GM18909 (cell line): ENCODE measurements around the gene HRH1.
"Not testable (repeated sequence)": the region's sequence is repeated elsewhere in the genome, so short reads cannot be mapped to it uniquely, and the experiment has no call there.

Experiments
- ATAC-seq: cut with Tn5 transposase; IDR thresholded peaks from one replicate; pipeline ENCODE4 v1.9.1; 2021; ENCODE audit warnings: mild to moderate bottlenecking; ENCODE audit not compliant: unreplicated experiment, poor library complexity

Gene HRH1

DNA sequence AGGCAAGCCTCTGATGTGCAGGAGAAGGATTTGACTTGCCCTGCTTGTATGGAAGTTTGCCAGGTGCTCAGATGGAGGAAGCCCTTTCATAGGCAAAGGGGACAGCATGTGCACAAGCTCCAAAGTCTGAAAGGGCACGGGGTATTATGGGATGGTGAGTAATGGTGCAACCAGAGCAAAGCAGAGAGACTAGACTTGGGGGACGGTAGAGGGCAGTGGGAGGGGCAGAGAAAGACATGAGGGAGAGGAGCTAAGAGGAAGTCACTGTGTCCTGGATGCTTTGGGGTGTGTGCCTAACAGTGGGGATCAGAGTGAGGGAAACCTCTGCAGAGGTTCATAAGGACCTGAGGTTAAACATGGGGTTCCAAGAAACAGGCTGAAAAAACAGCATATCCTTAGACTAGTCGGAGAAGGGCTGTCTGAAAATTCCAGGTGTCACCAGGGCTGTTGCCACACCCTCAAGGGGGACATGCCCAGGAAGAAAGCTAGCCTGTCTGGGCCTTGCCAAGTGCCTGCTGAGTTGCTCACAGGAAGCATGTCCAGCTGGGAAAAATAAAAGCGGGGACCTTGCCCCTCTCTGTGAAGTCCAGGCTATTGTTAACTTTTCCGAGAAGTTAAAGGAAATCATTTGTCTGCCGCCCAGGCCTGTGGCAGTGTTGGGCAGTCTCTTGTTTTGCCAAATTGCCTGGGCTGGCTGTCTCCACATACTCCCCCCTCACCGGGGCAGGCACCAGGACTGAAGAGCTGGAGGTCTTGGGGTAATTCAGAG is 47.1 kb downstream of the HRH1 start:
- no peak for ATAC-seq

DNA sequence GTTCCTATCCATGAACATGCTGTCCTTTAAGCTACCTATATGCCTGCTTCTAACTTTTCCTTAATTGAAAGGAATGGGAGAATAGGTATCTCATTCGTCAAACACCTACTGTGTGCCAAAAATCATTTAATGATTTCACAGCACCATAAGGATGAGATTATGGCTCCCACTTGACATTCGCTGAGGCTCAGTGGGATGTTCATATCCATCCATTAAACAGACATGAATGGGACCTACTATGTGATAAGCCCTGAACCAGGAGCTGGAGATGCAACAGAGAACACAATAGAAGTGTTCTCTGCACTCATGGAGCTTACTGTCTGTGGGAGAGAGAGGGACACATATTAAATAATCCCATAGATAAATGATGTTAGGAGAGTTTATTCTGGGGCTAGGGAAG is 49.7 kb downstream of the HRH1 start:
- ATAC-seq = no peak

DNA sequence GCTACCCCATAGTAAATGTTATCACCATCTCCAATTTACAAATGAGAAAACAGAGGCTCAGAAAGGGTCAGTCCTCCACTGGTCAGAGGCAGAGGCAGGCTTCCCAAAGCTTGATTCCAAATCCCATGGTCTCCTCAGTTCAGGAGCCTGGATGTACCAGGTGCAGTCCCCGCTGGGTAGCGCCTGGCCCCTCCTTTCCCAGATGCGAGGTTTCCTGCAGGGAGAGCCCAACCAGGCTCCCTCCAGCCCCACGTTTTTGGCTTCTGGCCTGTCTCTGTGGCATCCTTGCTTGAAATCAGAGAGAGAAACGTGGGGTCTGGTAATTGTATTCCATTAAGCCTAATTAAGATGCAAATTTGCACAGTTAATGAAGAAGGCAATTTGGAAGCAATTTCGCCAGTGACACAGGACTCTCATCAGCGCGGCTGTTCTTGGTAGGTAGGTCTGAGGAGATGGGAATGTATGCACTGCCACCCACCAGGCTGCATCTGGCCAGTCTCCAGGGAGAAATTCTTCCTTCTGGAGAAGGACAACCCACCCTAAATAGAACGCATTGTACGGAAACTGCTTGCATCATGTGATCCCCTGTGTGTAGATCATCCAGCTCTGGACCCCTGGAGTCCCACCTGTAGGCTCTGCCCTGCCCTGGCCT is 50.5 kb downstream of the HRH1 start:
- no peak for ATAC-seq

DNA sequence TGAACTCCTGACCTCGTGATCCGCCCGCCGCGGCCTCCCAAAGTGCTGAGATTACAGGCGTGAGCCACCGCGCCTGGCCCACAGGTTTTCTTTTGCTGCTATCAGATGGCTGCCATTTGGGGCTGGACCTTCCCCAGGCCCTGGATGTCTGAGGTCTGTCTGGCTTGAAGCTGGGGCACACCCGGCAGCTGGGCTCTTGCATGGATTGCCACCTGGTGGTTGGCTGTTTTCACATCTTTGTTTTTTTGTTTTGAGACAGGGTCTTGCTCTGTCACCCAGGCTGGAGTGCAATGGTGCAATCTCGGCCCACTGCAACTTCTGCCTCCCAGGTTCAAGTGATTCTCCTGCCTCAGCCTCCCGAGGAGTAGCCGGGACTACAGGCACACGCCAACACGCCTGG is 51.6 kb downstream of the HRH1 start:
- ATAC-seq = not testable (repeated sequence)

DNA sequence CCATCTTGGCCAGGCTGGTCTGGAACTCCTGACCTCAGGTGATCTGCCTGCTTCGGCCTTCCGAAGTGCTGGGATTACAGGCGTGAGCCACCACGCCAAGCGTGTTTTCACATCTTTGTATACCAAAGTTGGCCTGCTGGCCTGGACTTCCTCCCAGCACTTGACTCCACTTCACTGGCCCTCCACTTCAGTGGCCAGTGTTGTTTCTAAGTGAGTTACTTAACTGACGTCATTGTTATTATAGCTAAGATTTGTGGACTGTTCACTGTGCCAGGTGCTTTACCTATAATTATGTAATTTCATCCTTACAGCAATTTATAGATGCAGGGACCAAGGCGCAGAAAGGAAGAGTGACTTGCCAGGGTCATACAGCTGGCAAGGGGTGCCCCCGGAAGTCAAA is 52.0 kb downstream of the HRH1 start:
- ATAC-seq = no peak

DNA sequence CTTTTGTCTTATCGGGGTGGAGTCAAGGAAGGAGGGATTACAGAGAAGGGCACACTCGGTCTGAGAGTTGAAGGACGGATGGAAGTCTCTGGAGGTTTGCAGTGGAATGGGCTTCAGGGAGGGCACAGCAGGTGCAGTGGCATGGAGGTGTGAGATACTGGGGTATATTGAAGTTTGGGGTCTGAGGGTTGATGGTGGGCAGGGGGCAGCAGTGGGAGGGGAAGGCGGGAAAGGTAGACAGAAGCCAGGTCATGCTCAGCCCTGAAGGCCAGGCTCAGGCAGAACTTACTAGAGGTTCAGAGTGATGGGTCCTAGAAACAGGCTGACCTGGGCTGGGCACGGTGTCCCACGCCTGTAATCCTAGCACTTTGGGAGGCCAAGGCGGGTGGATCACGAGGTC is 52.7 kb downstream of the HRH1 start:
- no peak for ATAC-seq

DNA sequence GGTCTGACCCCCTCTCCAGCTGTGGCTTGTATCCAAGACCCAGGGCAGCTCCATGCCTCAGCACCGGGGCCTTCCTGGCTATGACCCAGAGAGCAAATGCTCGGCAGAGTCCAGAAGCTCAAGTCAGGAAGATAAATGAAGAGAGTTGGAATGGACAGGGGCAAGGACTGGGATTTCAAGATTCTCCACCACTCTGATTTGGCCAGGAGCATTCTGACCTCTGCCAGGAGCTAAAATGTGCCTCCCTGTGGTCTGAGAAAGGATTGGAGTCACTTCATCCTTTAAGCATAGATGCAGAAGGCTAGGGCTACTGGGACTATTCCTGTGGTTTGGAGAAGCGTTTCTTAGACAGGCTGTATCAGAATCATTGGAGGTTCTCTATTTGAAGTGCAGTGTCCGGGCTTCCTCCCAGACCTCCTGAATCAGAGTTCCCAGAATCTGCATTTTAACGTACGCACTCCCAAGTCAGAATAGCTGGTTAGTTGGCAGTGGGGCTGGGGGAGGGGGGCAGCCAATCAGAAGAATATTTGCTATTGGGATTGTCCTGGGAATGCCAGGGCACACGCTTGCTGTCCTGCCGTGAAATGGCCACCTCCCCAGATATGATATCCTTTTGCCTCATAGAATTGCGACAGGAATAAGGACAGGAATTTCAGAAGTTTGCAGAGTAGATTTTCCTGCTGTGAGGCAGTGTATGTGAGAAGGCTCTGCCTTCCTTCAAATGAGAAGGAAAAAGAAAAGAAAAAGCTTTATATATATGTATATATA is 57.4 kb downstream of the HRH1 start:
- no peak for ATAC-seq

DNA sequence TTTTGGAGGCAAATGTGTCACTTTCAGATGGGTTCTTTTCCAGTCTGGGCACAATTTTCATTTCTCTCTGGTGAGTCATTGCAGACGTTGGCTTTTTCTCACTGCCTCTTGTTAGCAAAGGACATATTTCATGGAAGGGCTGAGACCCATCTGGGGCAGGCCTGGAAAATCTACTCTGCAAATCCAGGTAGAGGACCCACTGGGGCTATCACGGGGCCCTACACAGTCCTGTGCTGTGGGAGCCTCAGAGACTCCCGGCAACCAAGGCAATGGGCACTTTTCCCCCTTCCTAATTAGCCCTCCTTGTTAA is 58.0 kb downstream of the HRH1 start:
- ATAC-seq = no peak

DNA sequence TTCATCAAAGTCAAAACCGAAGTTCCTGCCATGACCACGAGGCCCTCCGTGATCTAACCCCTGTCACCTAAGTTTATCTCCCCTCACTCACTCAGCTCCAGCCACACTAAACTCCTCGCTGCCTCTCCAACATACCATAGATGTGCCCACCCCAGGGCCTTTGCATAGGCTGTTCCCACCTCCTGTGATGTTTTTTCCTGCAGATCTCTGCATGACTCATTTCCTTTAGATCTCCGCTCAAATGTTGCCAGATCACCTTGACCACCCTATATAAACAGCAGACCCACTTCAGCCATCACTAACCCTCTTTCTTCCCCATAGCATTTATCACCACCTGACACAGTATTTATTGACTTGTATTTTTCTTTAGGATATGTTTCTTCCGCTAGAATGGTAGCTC is 58.5 kb downstream of the HRH1 start:
- no peak for ATAC-seq

DNA sequence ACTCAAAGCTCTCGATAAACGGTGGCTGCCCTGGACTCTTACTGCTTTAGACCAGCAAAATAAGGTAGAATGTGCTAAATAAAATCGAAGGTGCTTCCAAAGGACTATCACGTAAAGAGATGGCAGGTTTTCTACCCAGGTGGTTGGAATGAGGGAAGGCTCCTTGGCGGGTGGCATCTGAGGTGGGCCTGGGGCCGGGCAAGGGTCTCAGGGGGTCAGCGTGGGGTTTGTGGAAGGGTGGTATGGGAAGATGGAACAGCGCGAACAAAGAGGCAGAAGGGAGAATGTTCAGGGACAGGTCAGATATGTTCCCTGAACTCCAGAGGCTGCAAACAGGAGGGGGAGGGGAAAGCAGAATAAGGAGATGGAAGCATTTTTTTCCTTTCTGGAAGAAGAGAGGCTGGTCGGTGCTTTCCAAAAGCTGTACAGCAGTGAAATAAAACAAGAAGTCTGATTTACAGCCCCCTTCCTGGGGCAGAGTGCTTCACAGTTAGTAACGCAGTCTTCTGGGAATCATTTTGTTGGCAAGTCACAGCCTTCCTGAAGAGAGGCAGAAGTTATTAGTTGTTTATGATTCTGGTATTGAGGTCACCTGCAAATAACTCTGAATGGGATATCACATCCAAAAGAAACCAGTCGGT is 59.6 kb downstream of the HRH1 start:
- ATAC-seq = no peak

DNA sequence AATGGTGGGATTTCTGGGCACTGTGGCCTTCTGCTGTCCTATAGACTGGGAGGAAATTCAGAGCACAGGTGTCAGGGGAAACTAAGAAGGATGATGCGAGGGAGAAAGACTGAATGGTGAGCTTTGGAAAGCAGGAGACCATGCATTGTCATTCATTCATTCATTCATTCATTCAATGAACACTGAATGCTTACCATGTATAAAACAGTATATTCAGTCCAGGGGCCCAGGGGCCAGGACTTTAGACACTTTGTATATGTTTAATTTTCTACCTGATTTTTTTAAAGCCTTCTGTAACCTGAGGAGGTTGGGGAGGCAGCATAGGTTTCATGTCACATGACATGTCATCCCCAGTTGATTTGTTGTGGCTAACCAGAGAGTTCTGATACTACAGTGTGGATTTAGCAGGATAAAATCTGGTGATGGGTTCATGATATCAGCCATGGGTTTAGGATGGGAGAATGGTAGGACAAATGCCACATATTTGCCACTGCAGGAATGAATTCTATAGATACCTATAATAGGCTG is 60.2 kb downstream of the HRH1 start:
- no peak for ATAC-seq

DNA sequence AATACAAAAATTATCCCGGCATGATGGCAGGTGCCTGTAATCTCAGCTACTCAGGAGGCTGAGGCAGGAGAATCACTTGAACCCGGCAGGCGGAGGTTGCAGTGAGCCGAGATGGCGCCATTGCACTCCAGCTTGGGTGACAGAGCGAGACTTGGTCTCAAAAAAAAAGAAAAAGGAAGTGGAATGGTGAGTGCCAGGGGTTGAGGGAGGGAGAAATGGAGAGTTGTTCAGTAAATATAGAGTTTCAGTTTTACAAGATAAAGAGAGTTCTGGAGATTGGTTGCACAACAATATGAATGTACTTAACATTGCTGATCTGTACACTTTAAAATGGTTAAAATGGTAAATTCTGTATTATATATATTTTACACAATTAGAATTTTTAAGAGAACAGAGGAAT is 63.1 kb downstream of the HRH1 start:
- ATAC-seq = not testable (repeated sequence)

DNA sequence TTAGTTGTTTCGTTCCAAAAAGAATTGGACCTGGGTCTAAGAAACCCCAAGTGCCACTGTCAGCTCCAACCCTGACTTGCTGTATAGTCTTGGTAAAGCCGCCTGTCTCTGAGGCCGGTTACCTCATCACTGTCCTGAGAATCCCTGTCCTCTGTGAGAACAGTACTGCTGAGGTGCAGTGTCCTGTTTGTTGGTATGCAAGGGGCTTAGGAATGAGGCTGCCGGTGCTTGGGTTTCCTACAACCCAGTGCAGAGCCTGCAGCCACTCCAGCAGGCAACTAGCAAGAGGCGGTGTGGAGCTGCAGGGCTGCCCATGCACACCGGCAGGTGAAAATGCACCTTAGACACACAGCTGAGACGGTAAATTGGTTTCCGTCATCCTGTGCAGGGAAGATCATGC is 65.9 kb downstream of the HRH1 start:
- ATAC-seq = no peak

DNA sequence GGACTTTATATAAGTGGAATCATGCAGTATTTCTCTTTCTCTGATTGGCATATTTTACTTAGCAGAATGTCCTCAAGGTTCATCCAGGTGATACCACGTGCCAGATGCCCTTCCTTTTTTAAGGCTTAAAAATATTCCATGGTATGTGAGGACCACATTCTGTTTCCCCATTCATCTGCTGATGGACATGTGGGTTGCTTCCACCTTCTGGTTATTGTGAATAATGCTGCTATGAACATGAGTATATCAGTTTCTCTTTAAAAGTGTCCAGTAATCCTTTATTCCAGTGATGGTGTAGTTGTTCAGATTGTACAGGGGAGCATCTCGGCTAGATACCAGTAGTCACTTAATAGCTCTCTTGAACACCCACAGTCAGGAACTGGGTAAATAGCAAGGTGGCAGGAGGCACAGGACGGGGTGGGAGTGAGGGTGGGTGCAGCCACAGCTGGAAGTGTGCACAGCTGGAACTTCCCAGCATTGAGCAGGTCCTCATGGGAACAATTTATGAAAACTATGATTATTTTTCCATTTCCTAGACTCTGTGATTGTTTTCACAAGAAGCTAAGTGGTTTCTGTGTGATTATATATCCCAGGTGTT is 67.6 kb downstream of the HRH1 start:
- no peak for ATAC-seq

DNA sequence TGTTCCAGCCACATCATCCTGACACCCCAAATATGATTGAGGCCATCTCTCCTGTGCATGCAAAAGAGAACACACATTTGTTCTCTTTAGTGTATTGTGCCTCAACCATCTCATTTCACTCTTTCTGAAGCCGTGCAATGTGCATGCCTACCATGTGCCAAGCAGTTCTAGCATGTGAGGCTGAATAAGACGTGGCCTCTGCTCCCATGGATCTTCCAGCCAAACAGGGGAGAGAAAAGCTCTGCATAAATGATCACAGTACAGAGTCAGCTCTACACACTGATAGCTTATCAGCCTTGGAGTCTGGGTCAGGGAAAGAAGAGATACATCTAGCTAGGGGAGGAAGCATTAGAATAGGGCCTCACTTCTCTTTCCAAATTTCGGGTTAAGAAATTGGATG is 69.7 kb downstream of the HRH1 start:
- ATAC-seq = no peak

DNA sequence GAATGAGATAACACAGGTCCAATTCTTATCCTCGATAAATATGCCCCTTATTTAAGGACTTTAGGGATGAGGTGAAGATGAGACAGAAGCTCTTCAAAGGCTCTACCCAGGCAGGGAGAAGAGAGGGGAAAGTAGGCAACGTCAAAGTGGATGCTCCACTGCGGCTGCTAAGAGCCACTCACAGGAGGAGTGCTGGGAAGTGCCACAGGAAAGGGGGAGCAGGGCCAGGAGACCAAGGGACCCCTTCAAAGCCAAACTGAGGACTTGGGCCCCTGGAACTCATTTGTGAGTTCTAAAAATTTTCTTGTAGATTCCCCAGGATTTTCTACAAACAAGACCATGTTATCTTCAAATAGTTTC is 70.6 kb downstream of the HRH1 start:
- no peak for ATAC-seq

DNA sequence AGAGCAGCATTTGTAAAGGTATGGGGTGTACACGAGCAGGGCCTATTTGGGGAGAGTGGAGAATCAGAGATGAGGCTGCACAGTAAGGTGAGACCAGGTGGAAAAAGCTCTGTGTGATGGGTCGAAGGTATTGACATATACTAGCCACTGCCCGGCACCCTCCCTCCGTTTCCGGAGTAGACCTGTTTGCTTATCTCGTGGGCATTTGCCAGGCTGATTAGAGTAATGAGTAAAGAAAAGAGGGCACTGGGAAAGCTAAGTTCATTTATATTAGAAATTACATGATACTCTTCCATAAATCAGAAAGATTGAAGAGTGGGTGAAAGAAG is 71.7 kb downstream of the HRH1 start:
- no peak for ATAC-seq

DNA sequence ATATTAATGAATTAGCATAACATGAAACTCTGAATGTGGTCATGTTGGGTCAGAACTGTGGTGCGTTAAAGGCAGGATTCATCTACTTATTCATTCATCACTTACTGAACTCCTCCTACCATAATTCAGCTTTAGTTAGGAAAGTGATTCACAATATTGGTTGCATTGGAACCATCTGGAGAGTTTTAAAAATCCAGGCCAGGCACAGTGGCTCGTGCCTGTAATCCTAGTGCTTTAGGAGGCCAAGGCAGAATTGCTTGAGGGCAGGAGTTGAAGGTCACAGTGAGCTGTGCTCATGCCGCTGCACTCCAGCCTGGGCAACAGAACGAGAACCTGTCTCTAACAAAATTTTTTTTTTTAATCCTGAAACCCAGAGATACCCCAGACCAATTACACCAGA is 73.7 kb downstream of the HRH1 start:
- no peak for ATAC-seq

DNA sequence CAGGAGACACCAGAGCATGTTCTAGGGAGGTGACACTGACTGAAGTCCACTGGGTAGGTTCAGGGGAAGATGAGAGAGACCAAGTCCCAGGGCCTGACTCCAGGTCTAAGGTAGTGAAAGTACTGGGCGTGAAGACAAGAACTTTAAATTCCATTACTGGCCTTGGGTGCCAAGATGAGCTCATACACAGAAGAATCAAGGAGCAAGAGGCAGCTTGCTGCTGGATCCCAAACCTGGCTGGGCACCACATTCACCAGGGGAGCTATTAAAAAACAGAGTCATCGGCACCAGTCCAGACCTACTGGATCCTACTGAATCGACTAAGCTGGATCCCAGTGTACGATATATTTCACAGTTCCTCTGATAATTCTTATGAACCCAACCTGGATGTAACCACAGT is 75.8 kb downstream of the HRH1 start:
- ATAC-seq = no peak

DNA sequence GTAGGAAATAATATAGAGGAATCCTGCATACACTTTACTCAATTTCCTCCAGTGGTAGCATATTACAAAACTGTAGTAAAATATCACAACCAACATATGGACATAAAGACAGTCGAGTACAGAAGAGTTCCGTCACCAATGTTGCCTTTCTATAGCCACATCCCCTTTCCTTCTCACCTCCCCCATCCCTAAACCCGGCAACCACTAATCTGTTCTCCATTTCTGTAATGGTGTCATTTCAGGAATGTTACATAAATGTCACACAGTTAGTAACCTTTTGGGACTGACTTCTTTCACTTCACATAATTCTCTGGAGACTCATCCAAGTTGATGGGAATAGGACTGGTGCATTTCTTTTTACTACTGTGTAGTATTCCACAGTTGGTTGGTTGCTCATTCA is 76.5 kb downstream of the HRH1 start:
- ATAC-seq = no peak

DNA sequence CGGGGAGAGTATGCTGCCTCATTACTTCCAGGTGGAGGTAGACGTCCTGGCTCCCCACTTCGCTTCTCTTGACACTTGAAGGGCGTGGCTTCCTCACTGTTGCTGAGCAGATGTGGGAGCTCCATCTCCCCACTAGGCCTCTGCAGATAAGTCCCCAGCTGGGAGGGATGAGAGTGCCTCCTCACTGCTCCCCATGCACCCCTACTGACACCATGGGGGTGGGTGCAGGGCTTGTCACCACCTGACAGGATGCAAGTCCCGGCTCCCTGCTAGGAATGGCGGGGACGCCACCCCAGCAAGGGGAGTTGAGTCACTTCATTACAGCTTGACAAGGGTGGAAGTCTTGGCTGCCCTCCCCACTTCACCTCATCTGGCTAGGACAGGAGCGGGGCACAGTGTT is 81.1 kb downstream of the HRH1 start:
- ATAC-seq = no peak
